GM12878 (cell line): ENCODE results near the gene PLS3. TPM values are rescaled to one million over a fixed set of nuclear protein-coding genes. Genes with fewer than 3 reads are reported as not detected.
A peak's percentile ranks its signal among the peaks of the same experiment; 100 is the strongest.

ENCODE experiments used
- ATAC-seq: fragments of 200-7000 bp; cut with Tn5 transposase; 3 replicates; pipeline ENCODE4 v1.9.1; 2020; ENCODE audit warnings: mild to moderate bottlenecking, moderate library complexity
- BruUV-seq: library from RNA; stranded (reverse); fragments of 400-500 nt; replicated peaks from 2 replicates; lab custom pipeline; 2021; lab: Mats Ljungman, UMichigan
- CTCF ChIA-PET: fragments of 300-600 bp; sonication (Branson Sonifier 250); formaldehyde crosslinking; extraction: SDS; loops from one replicate; lab custom pipeline; 2021; ENCODE audit warnings: inconsistent platforms; lab: Yijun Ruan, JAX
- POLR2A ChIA-PET: fragments of 350-600 bp; formaldehyde crosslinking; extraction: SDS; loops from one replicate; lab custom pipeline; 2021; ENCODE audit warnings: inconsistent platforms; lab: Charles Lee
- RAD21 ChIA-PET: fragments of 300-600 bp; sonication (Branson Sonifier 250); formaldehyde crosslinking; loops from one replicate; lab custom pipeline; 2023; ENCODE audit warnings: antibody characterized with exemption; ENCODE audit not compliant: unreplicated experiment; lab: Charles Lee
- SMC1A ChIA-PET: fragments of 300-600 bp; sonication (Branson Sonifier 250); formaldehyde crosslinking; loops from one replicate; lab custom pipeline; 2023; ENCODE audit not compliant: unreplicated experiment, uncharacterized antibody; lab: Charles Lee
- DNase-seq: peaks from one replicate; pipeline ENCODE4 v3.0.0-alpha.2; 2011; ENCODE audit warnings: low read depth, low spot score
- FAIRE-seq: peaks from 3 replicates; lab custom pipeline; 2011; peaks lifted over from hg19 to GRCh38; lab: Jason Lieb, UNC
- H2AFZ ChIP-seq: 2 replicates; pipeline ENCODE4 v1.6.0; 2011; ENCODE audit warnings: low read depth, low read length, control low read depth; ENCODE audit not compliant: control insufficient read depth
- H3K27ac ChIP-seq: 2 replicates; pipeline ENCODE4 v1.5.1; 2011; ENCODE audit warnings: control low read depth; ENCODE audit not compliant: control insufficient read depth, insufficient read depth
- H3K27me3 ChIP-seq, 2 experiments: replicated peaks in 1 of 2; 2 replicates each; pipeline versions ENCODE4 v1.6.0 to v1.6.1; 2011; ENCODE audit warnings: low read length in 1 of 2; ENCODE audit not compliant: control insufficient read depth in 2 of 2, insufficient read depth in 2 of 2
- H3K36me3 ChIP-seq, 2 experiments: 2 replicates each; pipeline ENCODE4 v1.5.1; 2011; ENCODE audit warnings: low read length in 1 of 2; ENCODE audit not compliant: control insufficient read depth in 2 of 2, insufficient read depth in 2 of 2
- H3K4me1 ChIP-seq: 2 replicates; pipeline ENCODE4 v1.6.1; 2011; ENCODE audit warnings: mild to moderate bottlenecking, low read length, moderate library complexity, mixed read lengths; ENCODE audit not compliant: control insufficient read depth, insufficient read depth
- H3K4me2 ChIP-seq: 2 replicates; pipeline ENCODE4 v1.6.0; 2011; ENCODE audit warnings: control low read depth; ENCODE audit not compliant: control insufficient read depth, insufficient read depth
- H3K4me3 ChIP-seq: fragments of 200-600 bp; sonication (generic); 2 replicates; pipeline ENCODE4 v1.5.1; 2016
- H3K79me2 ChIP-seq: 2 replicates; pipeline ENCODE4 v1.6.0; 2011; ENCODE audit warnings: low read length; ENCODE audit not compliant: control insufficient read depth, insufficient read depth
- H3K9ac ChIP-seq: 2 replicates; pipeline ENCODE4 v1.8.0; 2011; ENCODE audit warnings: low read length, control low read depth, mixed read lengths; ENCODE audit not compliant: control insufficient read depth, insufficient read depth
- H3K9me3 ChIP-seq: replicated peaks from 3 replicates; pipeline ENCODE4 v1.5.1; 2011; ENCODE audit warnings: mild to moderate bottlenecking, low read length; ENCODE audit not compliant: control insufficient read depth, insufficient read depth
- H4K20me1 ChIP-seq: 2 replicates; pipeline ENCODE4 v1.6.0; 2011; ENCODE audit not compliant: control insufficient read depth, insufficient read depth
- IRF4 ChIP-seq: IDR thresholded peaks from 2 replicates; pipeline ENCODE4 v1.6.1; 2011; ENCODE audit warnings: low read depth, low read length
- PKNOX1 ChIP-seq: fragments of 450-650 bp; IDR thresholded peaks from 2 replicates; pipeline ENCODE4 v1.6.1; 2016; ENCODE audit warnings: mild to moderate bottlenecking
- RAD21 ChIP-seq: IDR thresholded peaks from 2 replicates; pipeline ENCODE4 v1.6.1; 2011; ENCODE audit warnings: mild to moderate bottlenecking, low read depth, low read length, moderate library complexity; ENCODE audit not compliant: insufficient read depth
- RFX5 ChIP-seq: IDR thresholded peaks from 2 replicates; pipeline ENCODE4 v1.6.1; 2011; ENCODE audit warnings: low read depth, low read length, improper control_type of control experiment
- RUNX3 ChIP-seq: IDR thresholded peaks from 2 replicates; pipeline ENCODE4 v1.6.1; 2012; ENCODE audit warnings: low read length, inconsistent platforms
- SMARCA5 ChIP-seq: fragments of 450-650 bp; IDR thresholded peaks from 2 replicates; pipeline ENCODE4 v1.6.1; 2017; ENCODE audit warnings: mild to moderate bottlenecking
- ZNF384 ChIP-seq: IDR thresholded peaks from 2 replicates; pipeline ENCODE4 v1.6.1; 2012; ENCODE audit warnings: low read depth, mild to moderate bottlenecking, low read length, improper control_type of control experiment, borderline replicate concordance
- WGBS: methylation state at CpG from one replicate; pipeline ENCODE4 v1.1.6; 2016; ENCODE audit warnings: low lambda C conversion rate; ENCODE audit not compliant: insufficient replicate concordance, insufficient coverage; ENCODE audit errors: missing lambda C conversion rate; 5-methylcytosine and 5-hydroxymethylcytosine counted together
- in situ Hi-C: fragments of 300-500 bp; cut with MboI; formaldehyde crosslinking; loops from 9 replicates; pipeline ENCODE4 v1.14.3; 2018; ENCODE audit warnings: mixed read lengths
- intact Hi-C: fragments of 100-400 bp; cut with micrococcal nuclease; formaldehyde crosslinking; loops from one replicate; pipeline ENCODE4 v1.14.2; 2022; ENCODE audit not compliant: unreplicated experiment
- polyA plus RNA-seq, 11 experiments: library from polyadenylated mRNA; depleted of rRNA in 4 of 11; unstranded in 6 of 11; stranded (reverse) in 5 of 11; fragments of >200 nt; fragmentation: Nextera tagmentation in 4 of 11; fragmentation: Illumina TruSeq in 1 of 11; extraction: Ambion mirVana in 4 of 11; extraction: Trizol in 1 of 11; gene quantifications; 1 replicate in 1 of 11; 2 replicates in 10 of 11; pipeline versions ENCODE4 v1.2.1 to v1.2.3, GENCODE V29; 2011 to 2016; ENCODE audit warnings: inconsistent platforms in 2 of 11, missing spikeins in 2 of 11, low read depth in 1 of 11
- total RNA-seq, 4 experiments: library from RNA; depleted of rRNA in 3 of 4; stranded (reverse); fragments of >200 nt in 3 of 4; fragmentation: Illumina TruSeq in 1 of 4; extraction: Trizol in 1 of 4; gene quantifications; 2 replicates each; pipeline versions ENCODE4 v1.2.1 to v1.2.3, GENCODE V29; 2013 to 2021
- TF ChIP-seq, protein P1 (sequence below): fragments of 450-650 bp; IDR thresholded peaks from 2 replicates; pipeline ENCODE4 v1.6.1; 2017; ENCODE audit warnings: mild to moderate bottlenecking
- TF ChIP-seq, protein P2 (sequence below): fragments of 450-650 bp; IDR thresholded peaks from 2 replicates; pipeline ENCODE4 v1.6.1; 2018; ENCODE audit warnings: mild to moderate bottlenecking, low read depth, moderate library complexity; ENCODE audit not compliant: partially characterized antibody

The PLS3 gene
- total and polyA plus RNA-seq, 10 of the 15 experiments (the other 5 are each of a cell fraction or from before 2014, with no cell fraction given) = 47.6 to 236 (median 174) TPM

DNA sequence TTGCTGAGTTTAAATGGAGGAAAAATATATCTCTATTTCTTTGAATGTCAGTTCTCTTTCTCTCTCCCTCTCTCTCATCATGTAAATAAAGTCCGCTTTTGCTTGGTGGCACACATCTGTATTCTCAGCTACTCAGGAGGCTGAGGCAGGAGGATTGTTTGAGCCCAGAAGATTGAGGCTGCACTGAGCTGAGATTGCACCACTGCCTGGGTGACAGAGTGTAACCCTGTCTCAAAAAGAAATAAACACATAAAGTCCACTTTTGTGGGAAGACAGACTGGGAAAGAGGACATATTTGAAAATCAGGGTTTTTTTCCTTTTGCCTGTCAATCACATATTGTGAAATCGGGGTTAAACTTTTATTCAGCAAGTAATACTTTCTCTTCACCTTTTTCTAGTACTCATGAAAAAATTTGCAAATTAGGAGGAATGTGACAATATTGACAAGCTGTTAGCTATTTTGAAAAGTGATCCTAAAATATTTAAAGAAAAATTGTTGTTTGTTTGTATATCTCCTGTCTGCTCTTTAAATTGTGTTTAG lies 42.6 kb downstream of the PLS3 start:
- FAIRE-seq = no peak
- peak; percentile 44; the same call in 1 of the 2 replicates for TF ChIP-seq PKNOX1
- TF ChIP-seq, protein P1, sequence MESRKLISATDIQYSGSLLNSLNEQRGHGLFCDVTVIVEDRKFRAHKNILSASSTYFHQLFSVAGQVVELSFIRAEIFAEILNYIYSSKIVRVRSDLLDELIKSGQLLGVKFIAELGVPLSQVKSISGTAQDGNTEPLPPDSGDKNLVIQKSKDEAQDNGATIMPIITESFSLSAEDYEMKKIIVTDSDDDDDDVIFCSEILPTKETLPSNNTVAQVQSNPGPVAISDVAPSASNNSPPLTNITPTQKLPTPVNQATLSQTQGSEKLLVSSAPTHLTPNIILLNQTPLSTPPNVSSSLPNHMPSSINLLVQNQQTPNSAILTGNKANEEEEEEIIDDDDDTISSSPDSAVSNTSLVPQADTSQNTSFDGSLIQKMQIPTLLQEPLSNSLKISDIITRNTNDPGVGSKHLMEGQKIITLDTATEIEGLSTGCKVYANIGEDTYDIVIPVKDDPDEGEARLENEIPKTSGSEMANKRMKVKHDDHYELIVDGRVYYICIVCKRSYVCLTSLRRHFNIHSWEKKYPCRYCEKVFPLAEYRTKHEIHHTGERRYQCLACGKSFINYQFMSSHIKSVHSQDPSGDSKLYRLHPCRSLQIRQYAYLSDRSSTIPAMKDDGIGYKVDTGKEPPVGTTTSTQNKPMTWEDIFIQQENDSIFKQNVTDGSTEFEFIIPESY = no peak
- TF ChIP-seq, all 136 proteins: peak for 1
- 30% methylated on average over 2 of the region's 2 CpGs for WGBS
- intact Hi-C loops (no loop called here), in situ Hi-C loops (no loop called here)
- ChIA-PET CTCF (no interaction called here), POLR2A (interaction anchor here (0.6 kb wide), 1 partner anchor 53 kb away, joined by 3 read pairs; no protein-coding TSS in a partner anchor), SMC1A (interaction anchor here (0.9 to 3.7 kb wide), 4 partner anchors 8 to 39 kb away, joined by 4 to 26 read pairs (median 8); no protein-coding TSS in a partner anchor), RAD21 (no interaction called here)
- Histone ChIP-seq H3K27ac (no peak overlapping the region), H2AFZ (no peak overlapping the region), H3K79me2 (no peaks in the 10 kb centered on the region), H3K4me2 (no peak overlapping the region), H4K20me1 (no peaks in the 10 kb centered on the region), H3K9ac (no peak overlapping the region), H3K4me3 (no peak overlapping the region), H3K9me3 (no peaks in the 10 kb centered on the region), H3K4me1 (no peaks in the 10 kb centered on the region), H3K36me3 (no peaks in the 10 kb centered on the region), H3K27me3 (no peaks in the 10 kb centered on the region; a peak in 1 of 4 replicates)
- ATAC-seq = no peak
- no peak for DNase-seq
- BruUV-seq = no TSS peak

DNA sequence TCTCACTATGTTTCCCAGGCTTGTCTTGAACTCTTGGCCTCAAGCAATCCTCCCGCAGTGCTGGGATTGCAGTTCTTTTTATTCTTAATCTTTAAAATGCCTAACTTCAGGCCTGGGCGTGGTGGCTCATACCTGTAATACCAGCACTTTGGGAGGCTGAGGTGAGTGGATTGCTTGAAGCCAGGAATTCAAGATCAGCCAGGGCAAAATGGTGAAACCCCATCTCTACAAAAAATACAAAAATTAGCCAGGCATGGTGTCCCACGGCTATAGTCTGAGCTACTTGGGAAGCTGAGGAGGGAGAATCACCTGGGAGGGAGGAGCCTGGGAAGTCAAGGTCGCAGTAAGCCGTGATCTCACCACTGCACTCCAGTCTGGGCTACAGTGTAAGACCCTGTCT lies 45.9 kb downstream of the PLS3 start:
- Histone ChIP-seq H3K9ac (no peak overlapping the region), H3K36me3 (no peaks in the 10 kb centered on the region), H3K79me2 (no peaks in the 10 kb centered on the region), H3K4me2 (no peak overlapping the region), H3K4me3 (no peak overlapping the region), H4K20me1 (no peaks in the 10 kb centered on the region), H3K27me3 (no peaks in the 10 kb centered on the region; a peak in 1 of 4 replicates), H3K9me3 (no peaks in the 10 kb centered on the region), H3K27ac (no peak overlapping the region), H3K4me1 (no peaks in the 10 kb centered on the region), H2AFZ (no peak overlapping the region)
- no peak for DNase-seq
- RAD21 ChIA-PET = no interaction called here
- SMC1A ChIA-PET = no interaction called here
- CTCF ChIA-PET = interaction anchor here (0.7 to 1.3 kb wide), 2 partner anchors 9 to 14 kb away, joined by 3 to 6 read pairs; no protein-coding TSS in a partner anchor
- intact Hi-C loops (no loop called here), in situ Hi-C loops (no loop called here)
- no peak for ATAC-seq
- WGBS = 27% methylated on average over 5 of the region's 5 CpGs
- no TSS peak for BruUV-seq
- POLR2A ChIA-PET = no interaction called here
- no peak for FAIRE-seq
- TF ChIP-seq RUNX3 = no peak
- TF ChIP-seq RFX5 = no peak
- TF ChIP-seq, protein P2, sequence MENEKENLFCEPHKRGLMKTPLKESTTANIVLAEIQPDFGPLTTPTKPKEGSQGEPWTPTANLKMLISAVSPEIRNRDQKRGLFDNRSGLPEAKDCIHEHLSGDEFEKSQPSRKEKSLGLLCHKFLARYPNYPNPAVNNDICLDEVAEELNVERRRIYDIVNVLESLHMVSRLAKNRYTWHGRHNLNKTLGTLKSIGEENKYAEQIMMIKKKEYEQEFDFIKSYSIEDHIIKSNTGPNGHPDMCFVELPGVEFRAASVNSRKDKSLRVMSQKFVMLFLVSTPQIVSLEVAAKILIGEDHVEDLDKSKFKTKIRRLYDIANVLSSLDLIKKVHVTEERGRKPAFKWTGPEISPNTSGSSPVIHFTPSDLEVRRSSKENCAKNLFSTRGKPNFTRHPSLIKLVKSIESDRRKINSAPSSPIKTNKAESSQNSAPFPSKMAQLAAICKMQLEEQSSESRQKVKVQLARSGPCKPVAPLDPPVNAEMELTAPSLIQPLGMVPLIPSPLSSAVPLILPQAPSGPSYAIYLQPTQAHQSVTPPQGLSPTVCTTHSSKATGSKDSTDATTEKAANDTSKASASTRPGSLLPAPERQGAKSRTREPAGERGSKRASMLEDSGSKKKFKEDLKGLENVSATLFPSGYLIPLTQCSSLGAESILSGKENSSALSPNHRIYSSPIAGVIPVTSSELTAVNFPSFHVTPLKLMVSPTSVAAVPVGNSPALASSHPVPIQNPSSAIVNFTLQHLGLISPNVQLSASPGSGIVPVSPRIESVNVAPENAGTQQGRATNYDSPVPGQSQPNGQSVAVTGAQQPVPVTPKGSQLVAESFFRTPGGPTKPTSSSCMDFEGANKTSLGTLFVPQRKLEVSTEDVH = no peak
- TF ChIP-seq RAD21 = no peak
- no peak for TF ChIP-seq IRF4
- TF ChIP-seq SMARCA5 = no peak
- no peak for TF ChIP-seq ZNF384
